ENCODE data around the gene DSP. TPM values are rescaled to one million over a fixed set of nuclear protein-coding genes. Genes with fewer than 3 reads are reported as not detected.
A peak's percentile ranks its signal among the peaks of the same experiment; 100 is the strongest.

The DSP gene
- total and polyA plus RNA-seq, 2 of the 13 experiments (the other 11 are each of a cell fraction or from before 2014, with no cell fraction given): 89.8 to 117 TPM

DNA sequence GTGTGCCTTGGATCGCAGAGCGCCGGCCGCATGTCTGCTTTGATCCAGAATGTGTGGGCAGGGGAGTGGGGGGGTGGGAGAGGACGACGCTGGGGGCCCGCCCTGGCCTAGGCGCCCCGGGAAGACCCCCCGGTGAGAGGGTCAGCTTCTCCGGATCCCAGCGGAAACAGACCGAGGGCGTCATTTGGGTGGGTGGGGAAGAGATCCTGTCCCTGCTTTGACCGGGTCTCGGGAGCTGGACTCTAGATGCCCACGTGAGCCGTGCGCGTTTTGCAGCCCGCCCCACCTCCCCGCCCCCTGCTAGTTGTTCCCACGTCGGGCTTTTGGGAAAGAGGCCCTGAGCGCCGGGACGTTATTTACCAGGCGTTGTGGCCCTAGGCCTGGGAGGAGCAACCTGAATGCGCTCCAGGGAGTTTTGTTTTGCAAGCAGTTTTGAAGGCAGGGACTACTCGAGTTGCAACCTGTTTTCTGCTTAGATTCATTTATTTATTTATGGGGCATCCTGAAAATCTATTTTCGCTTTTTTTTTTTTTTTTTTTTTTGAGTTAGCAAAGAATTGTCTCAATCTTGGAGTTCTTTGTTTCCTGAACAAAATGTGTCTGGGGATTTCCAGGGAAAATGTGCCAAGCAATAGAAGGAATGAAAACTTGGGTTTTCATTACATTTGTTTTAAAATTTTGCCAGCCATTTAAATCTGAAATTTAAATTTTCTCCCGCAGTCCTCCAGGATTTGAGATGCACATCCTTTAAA, 1.6 kb downstream of the DSP start (continued):
- TF ChIP-seq, protein P1, sequence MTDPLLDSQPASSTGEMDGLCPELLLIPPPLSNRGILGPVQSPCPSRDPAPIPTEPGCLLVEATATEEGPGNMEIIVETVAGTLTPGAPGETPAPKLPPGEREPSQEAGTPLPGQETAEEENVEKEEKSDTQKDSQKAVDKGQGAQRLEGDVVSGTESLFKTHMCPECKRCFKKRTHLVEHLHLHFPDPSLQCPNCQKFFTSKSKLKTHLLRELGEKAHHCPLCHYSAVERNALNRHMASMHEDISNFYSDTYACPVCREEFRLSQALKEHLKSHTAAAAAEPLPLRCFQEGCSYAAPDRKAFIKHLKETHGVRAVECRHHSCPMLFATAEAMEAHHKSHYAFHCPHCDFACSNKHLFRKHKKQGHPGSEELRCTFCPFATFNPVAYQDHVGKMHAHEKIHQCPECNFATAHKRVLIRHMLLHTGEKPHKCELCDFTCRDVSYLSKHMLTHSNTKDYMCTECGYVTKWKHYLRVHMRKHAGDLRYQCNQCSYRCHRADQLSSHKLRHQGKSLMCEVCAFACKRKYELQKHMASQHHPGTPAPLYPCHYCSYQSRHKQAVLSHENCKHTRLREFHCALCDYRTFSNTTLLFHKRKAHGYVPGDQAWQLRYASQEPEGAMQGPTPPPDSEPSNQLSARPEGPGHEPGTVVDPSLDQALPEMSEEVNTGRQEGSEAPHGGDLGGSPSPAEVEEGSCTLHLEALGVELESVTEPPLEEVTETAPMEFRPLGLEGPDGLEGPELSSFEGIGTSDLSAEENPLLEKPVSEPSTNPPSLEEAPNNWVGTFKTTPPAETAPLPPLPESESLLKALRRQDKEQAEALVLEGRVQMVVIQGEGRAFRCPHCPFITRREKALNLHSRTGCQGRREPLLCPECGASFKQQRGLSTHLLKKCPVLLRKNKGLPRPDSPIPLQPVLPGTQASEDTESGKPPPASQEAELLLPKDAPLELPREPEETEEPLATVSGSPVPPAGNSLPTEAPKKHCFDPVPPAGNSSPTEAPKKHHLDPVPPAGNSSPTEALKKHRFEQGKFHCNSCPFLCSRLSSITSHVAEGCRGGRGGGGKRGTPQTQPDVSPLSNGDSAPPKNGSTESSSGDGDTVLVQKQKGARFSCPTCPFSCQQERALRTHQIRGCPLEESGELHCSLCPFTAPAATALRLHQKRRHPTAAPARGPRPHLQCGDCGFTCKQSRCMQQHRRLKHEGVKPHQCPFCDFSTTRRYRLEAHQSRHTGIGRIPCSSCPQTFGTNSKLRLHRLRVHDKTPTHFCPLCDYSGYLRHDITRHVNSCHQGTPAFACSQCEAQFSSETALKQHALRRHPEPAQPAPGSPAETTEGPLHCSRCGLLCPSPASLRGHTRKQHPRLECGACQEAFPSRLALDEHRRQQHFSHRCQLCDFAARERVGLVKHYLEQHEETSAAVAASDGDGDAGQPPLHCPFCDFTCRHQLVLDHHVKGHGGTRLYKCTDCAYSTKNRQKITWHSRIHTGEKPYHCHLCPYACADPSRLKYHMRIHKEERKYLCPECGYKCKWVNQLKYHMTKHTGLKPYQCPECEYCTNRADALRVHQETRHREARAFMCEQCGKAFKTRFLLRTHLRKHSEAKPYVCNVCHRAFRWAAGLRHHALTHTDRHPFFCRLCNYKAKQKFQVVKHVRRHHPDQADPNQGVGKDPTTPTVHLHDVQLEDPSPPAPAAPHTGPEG (CRISPR knock-in tag; IDR thresholded peaks at IDR 0.05): peak; percentile 61; the same call in 1 of the 2 replicates
- TF ChIP-seq FOXO1 (CRISPR knock-in tag; IDR thresholded peaks at IDR 0.05) (peak; percentile 55), ZNF317 (CRISPR knock-in tag; IDR thresholded peaks at IDR 0.05) (peak; percentile 82; the same call in 1 of the 2 replicates), KDM1A (CRISPR knock-in tag; IDR thresholded peaks at IDR 0.05) (no peak), SAP130 (CRISPR knock-in tag; IDR thresholded peaks at IDR 0.05; ENCODE audit: low read depth) (peak; percentile 97), RARA (CRISPR knock-in tag; IDR thresholded peaks at IDR 0.05) (peak; percentile 85), ZNF557 (CRISPR knock-in tag; IDR thresholded peaks at IDR 0.05) (0 out of 2 replicates have a peak, but pooled peaks have one; percentile 62), SETDB1 (CRISPR knock-in tag; IDR thresholded peaks at IDR 0.05; ENCODE audit: borderline replicate concordance) (no peak)
- TF ChIP-seq, protein P2, sequence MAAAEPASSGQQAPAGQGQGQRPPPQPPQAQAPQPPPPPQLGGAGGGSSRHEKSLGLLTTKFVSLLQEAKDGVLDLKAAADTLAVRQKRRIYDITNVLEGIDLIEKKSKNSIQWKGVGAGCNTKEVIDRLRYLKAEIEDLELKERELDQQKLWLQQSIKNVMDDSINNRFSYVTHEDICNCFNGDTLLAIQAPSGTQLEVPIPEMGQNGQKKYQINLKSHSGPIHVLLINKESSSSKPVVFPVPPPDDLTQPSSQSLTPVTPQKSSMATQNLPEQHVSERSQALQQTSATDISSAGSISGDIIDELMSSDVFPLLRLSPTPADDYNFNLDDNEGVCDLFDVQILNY (CRISPR knock-in tag; conservative IDR thresholded peaks at IDR 0.05): no peak
- TF ChIP-seq, protein P3, sequence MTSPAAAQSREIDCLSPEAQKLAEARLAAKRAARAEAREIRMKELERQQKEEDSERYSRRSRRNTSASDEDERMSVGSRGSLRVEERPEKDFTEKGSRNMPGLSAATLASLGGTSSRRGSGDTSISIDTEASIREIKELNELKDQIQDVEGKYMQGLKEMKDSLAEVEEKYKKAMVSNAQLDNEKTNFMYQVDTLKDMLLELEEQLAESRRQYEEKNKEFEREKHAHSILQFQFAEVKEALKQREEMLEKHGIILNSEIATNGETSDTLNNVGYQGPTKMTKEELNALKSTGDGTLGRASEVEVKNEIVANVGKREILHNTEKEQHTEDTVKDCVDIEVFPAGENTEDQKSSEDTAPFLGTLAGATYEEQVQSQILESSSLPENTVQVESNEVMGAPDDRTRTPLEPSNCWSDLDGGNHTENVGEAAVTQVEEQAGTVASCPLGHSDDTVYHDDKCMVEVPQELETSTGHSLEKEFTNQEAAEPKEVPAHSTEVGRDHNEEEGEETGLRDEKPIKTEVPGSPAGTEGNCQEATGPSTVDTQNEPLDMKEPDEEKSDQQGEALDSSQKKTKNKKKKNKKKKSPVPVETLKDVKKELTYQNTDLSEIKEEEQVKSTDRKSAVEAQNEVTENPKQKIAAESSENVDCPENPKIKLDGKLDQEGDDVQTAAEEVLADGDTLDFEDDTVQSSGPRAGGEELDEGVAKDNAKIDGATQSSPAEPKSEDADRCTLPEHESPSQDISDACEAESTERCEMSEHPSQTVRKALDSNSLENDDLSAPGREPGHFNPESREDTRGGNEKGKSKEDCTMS (CRISPR knock-in tag; conservative IDR thresholded peaks at IDR 0.05): no peak
- TF ChIP-seq, protein P4, sequence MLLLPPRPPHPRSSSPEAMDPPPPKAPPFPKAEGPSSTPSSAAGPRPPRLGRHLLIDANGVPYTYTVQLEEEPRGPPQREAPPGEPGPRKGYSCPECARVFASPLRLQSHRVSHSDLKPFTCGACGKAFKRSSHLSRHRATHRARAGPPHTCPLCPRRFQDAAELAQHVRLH (CRISPR knock-in tag; IDR thresholded peaks at IDR 0.05; ENCODE audit: borderline replicate concordance, low read depth): peak; percentile 75; the same call in 1 of the 2 replicates
- TF ChIP-seq, protein P5, sequence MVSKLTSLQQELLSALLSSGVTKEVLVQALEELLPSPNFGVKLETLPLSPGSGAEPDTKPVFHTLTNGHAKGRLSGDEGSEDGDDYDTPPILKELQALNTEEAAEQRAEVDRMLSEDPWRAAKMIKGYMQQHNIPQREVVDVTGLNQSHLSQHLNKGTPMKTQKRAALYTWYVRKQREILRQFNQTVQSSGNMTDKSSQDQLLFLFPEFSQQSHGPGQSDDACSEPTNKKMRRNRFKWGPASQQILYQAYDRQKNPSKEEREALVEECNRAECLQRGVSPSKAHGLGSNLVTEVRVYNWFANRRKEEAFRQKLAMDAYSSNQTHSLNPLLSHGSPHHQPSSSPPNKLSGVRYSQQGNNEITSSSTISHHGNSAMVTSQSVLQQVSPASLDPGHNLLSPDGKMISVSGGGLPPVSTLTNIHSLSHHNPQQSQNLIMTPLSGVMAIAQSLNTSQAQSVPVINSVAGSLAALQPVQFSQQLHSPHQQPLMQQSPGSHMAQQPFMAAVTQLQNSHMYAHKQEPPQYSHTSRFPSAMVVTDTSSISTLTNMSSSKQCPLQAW (CRISPR knock-in tag; IDR thresholded peaks at IDR 0.05): peak; percentile 45; the same call in 1 of the 2 replicates
